ENCODE measurements around the gene GRID1.

Gene GRID1

GRCh38 chr10:86179961-86180360 is 186.6 kb downstream of the GRID1 start:
- Histone ChIP-seq H3K9ac (ENCODE audit: low read length) (no peak overlapping the region), H3K79me2 (ENCODE audit: insufficient read depth, low read length) (no peaks in the 10 kb centered on the region), H3K27me3 (ENCODE audit: insufficient read depth, low read length) (no peaks in the 10 kb centered on the region), H3K4me1 (ENCODE audit: insufficient read depth, low read length, severe bottlenecking) (no peaks in the 10 kb centered on the region), H4K20me1 (ENCODE audit: insufficient read depth, low read length) (no peaks in the 10 kb centered on the region), H2AFZ (ENCODE audit: low read length) (no peak overlapping the region), H3K4me2 (ENCODE audit: low read length) (no peak overlapping the region), H3K27ac (ENCODE audit: low read depth, low read length, poor library complexity, severe bottlenecking) (no peak overlapping the region), H3K9me2 (ENCODE audit: low read depth, low read length) (no peaks in the 10 kb centered on the region), H3F3A (ENCODE audit: insufficient read depth, low read length) (no peaks in the 10 kb centered on the region), H3K9me3 (ENCODE audit: low read length) (no peaks in the 10 kb centered on the region), H3K36me3 (ENCODE audit: insufficient read depth, low read length) (no peaks in the 10 kb centered on the region), H3K4me3 (ENCODE audit: low read depth, low read length, poor library complexity, severe bottlenecking) (no peak overlapping the region)
- TF ChIP-seq EZH2 (IDR thresholded peaks at IDR 0.05; ENCODE audit: borderline replicate concordance, low read length) (no peak), CTCF (IDR thresholded peaks at IDR 0.05; ENCODE audit: low read length) (no peak)

GRCh38 chr10:86179153-86179524 is 187.5 kb downstream of the GRID1 start:
- no peaks in the 10 kb centered on the region for H3K9me2 ChIP-seq (ENCODE audit: low read depth, low read length)
- no peaks in the 10 kb centered on the region for H4K20me1 ChIP-seq (ENCODE audit: insufficient read depth, low read length)
- no peak overlapping the region for H2AFZ ChIP-seq (ENCODE audit: low read length)
- TF ChIP-seq CTCF (IDR thresholded peaks at IDR 0.05; ENCODE audit: low read length) (no peak), EZH2 (IDR thresholded peaks at IDR 0.05; ENCODE audit: borderline replicate concordance, low read length) (no peak)
- H3K4me2 ChIP-seq (ENCODE audit: low read length), result no peak overlapping the region
- no peaks in the 10 kb centered on the region for H3K9me3 ChIP-seq (ENCODE audit: low read length)
- no peaks in the 10 kb centered on the region for H3K36me3 ChIP-seq (ENCODE audit: insufficient read depth, low read length)
- no peak overlapping the region for H3K27ac ChIP-seq (ENCODE audit: low read depth, low read length, poor library complexity, severe bottlenecking)
- H3K4me1 ChIP-seq (ENCODE audit: insufficient read depth, low read length, severe bottlenecking), result no peaks in the 10 kb centered on the region
- no peaks in the 10 kb centered on the region for H3F3A ChIP-seq (ENCODE audit: insufficient read depth, low read length)
- H3K27me3 ChIP-seq (ENCODE audit: insufficient read depth, low read length), result no peaks in the 10 kb centered on the region
- no peak overlapping the region for H3K9ac ChIP-seq (ENCODE audit: low read length)
- no peaks in the 10 kb centered on the region for H3K79me2 ChIP-seq (ENCODE audit: insufficient read depth, low read length)
- H3K4me3 ChIP-seq (ENCODE audit: low read depth, low read length, poor library complexity, severe bottlenecking), result no peak overlapping the region

GRCh38 chr10:86178401-86179152 is 188.0 kb downstream of the GRID1 start:
- no peak overlapping the region for H2AFZ ChIP-seq (ENCODE audit: low read length)
- no peak overlapping the region for H3K27ac ChIP-seq (ENCODE audit: low read depth, low read length, poor library complexity, severe bottlenecking)
- no peaks in the 10 kb centered on the region for H3F3A ChIP-seq (ENCODE audit: insufficient read depth, low read length)
- H3K27me3 ChIP-seq (ENCODE audit: insufficient read depth, low read length), result no peaks in the 10 kb centered on the region
- H3K4me3 ChIP-seq (ENCODE audit: low read depth, low read length, poor library complexity, severe bottlenecking), result no peak overlapping the region
- no peak overlapping the region for H3K4me2 ChIP-seq (ENCODE audit: low read length)
- H3K36me3 ChIP-seq (ENCODE audit: insufficient read depth, low read length), result no peaks in the 10 kb centered on the region
- no peaks in the 10 kb centered on the region for H3K79me2 ChIP-seq (ENCODE audit: insufficient read depth, low read length)
- H3K4me1 ChIP-seq (ENCODE audit: insufficient read depth, low read length, severe bottlenecking), result no peaks in the 10 kb centered on the region
- no peaks in the 10 kb centered on the region for H4K20me1 ChIP-seq (ENCODE audit: insufficient read depth, low read length)
- H3K9ac ChIP-seq (ENCODE audit: low read length), result no peak overlapping the region
- H3K9me2 ChIP-seq (ENCODE audit: low read depth, low read length), result no peaks in the 10 kb centered on the region
- H3K9me3 ChIP-seq (ENCODE audit: low read length), result no peaks in the 10 kb centered on the region
- TF ChIP-seq EZH2 (IDR thresholded peaks at IDR 0.05; ENCODE audit: borderline replicate concordance, low read length) (no peak), CTCF (IDR thresholded peaks at IDR 0.05; ENCODE audit: low read length) (peak; percentile 37)
